ENCODE measurements around the gene CASR. TPM values are rescaled to one million over a fixed set of nuclear protein-coding genes. Genes with fewer than 3 reads are reported as not detected.

Gene CASR
- total RNA-seq, 1 experiment from 2014 or later = 0.02 TPM

GRCh38 chr3:122227036-122227781, 43.7 kb downstream of the CASR start:
- Histone ChIP-seq H3K23ac (ENCODE audit: insufficient read length, low read depth, low read length) (no peak overlapping the region), H2BK120ac (ENCODE audit: low read depth, low read length, poor library complexity, severe bottlenecking) (no peak overlapping the region), H3K4ac (ENCODE audit: low read depth, low read length) (no peak overlapping the region), H3K27ac (ENCODE audit: insufficient read length, low read depth, low read length) (no peak overlapping the region), H3K23me2 (ENCODE audit: insufficient read length, low read depth, low read length, poor library complexity, severe bottlenecking) (no peaks in the 10 kb centered on the region), H3T11ph (ENCODE audit: low read length) (no peak overlapping the region), H3K27me3 (ENCODE audit: insufficient read depth, low read length) (no peaks in the 10 kb centered on the region), H3K18ac (ENCODE audit: insufficient read length, low read depth, low read length) (no peak overlapping the region), H2BK20ac (ENCODE audit: low read depth, low read length, poor library complexity, severe bottlenecking) (no peak overlapping the region), H3K9me3 (ENCODE audit: control insufficient read depth, low read depth, low read length) (no peaks in the 10 kb centered on the region), H2BK15ac (ENCODE audit: low read depth, low read length) (no peak overlapping the region), H2BK12ac (ENCODE audit: insufficient read length, low read depth, low read length) (no peak overlapping the region), H3K4me1 (ENCODE audit: insufficient read depth, low read length) (no peaks in the 10 kb centered on the region; the same call in 1 of the 2 replicates), H4K5ac (ENCODE audit: insufficient read length, low read depth, low read length) (no peak overlapping the region), H4K20me1 (ENCODE audit: control insufficient read depth, insufficient read depth, insufficient read length) (no peaks in the 10 kb centered on the region), H2BK5ac (ENCODE audit: insufficient read length, low read length) (no peak overlapping the region), H3K14ac (ENCODE audit: insufficient read depth, low read length) (no peak overlapping the region), H3K79me2 (ENCODE audit: insufficient read depth, low read length) (no peaks in the 10 kb centered on the region), H2AK5ac (ENCODE audit: insufficient read length, low read length) (no peak overlapping the region), H3K79me1 (ENCODE audit: insufficient read depth, low read depth, low read length, poor library complexity, severe bottlenecking) (no peaks in the 10 kb centered on the region), H2AFZ (ENCODE audit: low read length) (no peak overlapping the region), H4K8ac (replicated peaks; ENCODE audit: insufficient read length, low read depth, low read length) (no peak overlapping the region), H3K4me2 (ENCODE audit: insufficient read depth, insufficient read length, low read length) (no peak overlapping the region), H3K56ac (ENCODE audit: insufficient read length, low read depth, low read length) (no peak overlapping the region), H3K9ac (ENCODE audit: extremely low read depth, insufficient read length, low read length) (no peak overlapping the region), H4K91ac (ENCODE audit: insufficient read length, low read depth, low read length) (no peak overlapping the region)
- H3K36me3 Mint-ChIP-seq (ENCODE audit: insufficient read depth in 1 of 3, low read depth in 3 of 3) = no peaks in the 10 kb centered on the region
- H3K27me3 Mint-ChIP-seq (ENCODE audit: low read depth) = peaks cover 8% of the 10 kb centered on the region
- no CpG with 5 or more reads among the region's 23 CpGs for WGBS (ENCODE audit: extremely low coverage, insufficient read length, low lambda C conversion rate)
- no peak overlapping the region for H3K4me3 Mint-ChIP-seq
- peaks cover 11 to 14% of the 10 kb centered on the region in 2 experiments; a peak in 3 of 5 replicates for H3K9me3 Mint-ChIP-seq
- no peak for DNase-seq
- no peak overlapping the region for H3K27ac Mint-ChIP-seq
- no peak for TF ChIP-seq CTCF (conservative IDR thresholded peaks at IDR 0.05)
- H3K4me1 Mint-ChIP-seq = peaks cover 0 to 5% of the 10 kb centered on the region in 2 experiments; a peak in 2 of 4 replicates
